Lower lobe of right lung (tissue), 2 donors: ENCODE measurements around the gene TEAD4. TPM values are rescaled to one million over a fixed set of nuclear protein-coding genes. Genes with fewer than 3 reads are reported as not detected.

Source experiments
- ATAC-seq, 2 donors: fragments of 200-7000 bp; cut with Tn5 transposase; one replicate each; pipeline ENCODE4 v1.9.1; 2020 to 2022; ENCODE audit warnings: mild to moderate bottlenecking in 2 of 2, moderate library complexity in 2 of 2
- DNase-seq: peaks from one replicate; pipeline ENCODE4 v3.0.0-alpha.2; 2020
- H3K27ac ChIP-seq: fragments of 200-600 bp; one replicate; pipeline ENCODE4 v1.8.0; 2022
- H3K27me3 ChIP-seq: fragments of 200-600 bp; one replicate; pipeline ENCODE4 v1.8.0; 2022; ENCODE audit warnings: low read depth
- H3K36me3 ChIP-seq: fragments of 200-600 bp; one replicate; pipeline ENCODE4 v1.8.0; 2022; ENCODE audit warnings: mild to moderate bottlenecking
- H3K4me1 ChIP-seq: fragments of 200-600 bp; one replicate; pipeline ENCODE4 v1.8.0; 2022
- H3K4me3 ChIP-seq: fragments of 200-600 bp; one replicate; pipeline ENCODE4 v1.8.0; 2022; ENCODE audit warnings: mild to moderate bottlenecking
- H3K9me3 ChIP-seq: fragments of 200-600 bp; one replicate; pipeline ENCODE4 v1.8.0; 2022
- intact Hi-C: fragments of 100-400 bp; cut with DNase I; formaldehyde crosslinking; loops from one replicate; pipeline ENCODE4 v1.11.0; 2022
- total RNA-seq: library from RNA; stranded (reverse); fragmentation: NEBNext Ultra II Directional; extraction: Animal tissue kit (Norgen Biotek cat#: 25700); gene quantifications from one replicate; pipeline ENCODE4 v1.2.1, GENCODE V29; 2021
- TF ChIP-seq, protein P1 (sequence below): fragments of 200-600 bp; IDR thresholded peaks from one replicate; pipeline ENCODE4 v1.8.0; 2022; ENCODE audit warnings: antibody characterized with exemption, mild to moderate bottlenecking
- donor health status: DM: no; HTN: yes; CAD: no; lungs with severe emphysema.

TEAD4 gene
- total RNA-seq, 1 donor from 2014 or later = 27.3 TPM

- no peaks in the 10 kb centered on the region for H3K27me3 ChIP-seq
- intact Hi-C loops = no loop called here
- H3K4me3 ChIP-seq = no peak overlapping the region
- TF ChIP-seq, protein P1, sequence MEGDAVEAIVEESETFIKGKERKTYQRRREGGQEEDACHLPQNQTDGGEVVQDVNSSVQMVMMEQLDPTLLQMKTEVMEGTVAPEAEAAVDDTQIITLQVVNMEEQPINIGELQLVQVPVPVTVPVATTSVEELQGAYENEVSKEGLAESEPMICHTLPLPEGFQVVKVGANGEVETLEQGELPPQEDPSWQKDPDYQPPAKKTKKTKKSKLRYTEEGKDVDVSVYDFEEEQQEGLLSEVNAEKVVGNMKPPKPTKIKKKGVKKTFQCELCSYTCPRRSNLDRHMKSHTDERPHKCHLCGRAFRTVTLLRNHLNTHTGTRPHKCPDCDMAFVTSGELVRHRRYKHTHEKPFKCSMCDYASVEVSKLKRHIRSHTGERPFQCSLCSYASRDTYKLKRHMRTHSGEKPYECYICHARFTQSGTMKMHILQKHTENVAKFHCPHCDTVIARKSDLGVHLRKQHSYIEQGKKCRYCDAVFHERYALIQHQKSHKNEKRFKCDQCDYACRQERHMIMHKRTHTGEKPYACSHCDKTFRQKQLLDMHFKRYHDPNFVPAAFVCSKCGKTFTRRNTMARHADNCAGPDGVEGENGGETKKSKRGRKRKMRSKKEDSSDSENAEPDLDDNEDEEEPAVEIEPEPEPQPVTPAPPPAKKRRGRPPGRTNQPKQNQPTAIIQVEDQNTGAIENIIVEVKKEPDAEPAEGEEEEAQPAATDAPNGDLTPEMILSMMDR = no peak
- no peaks in the 10 kb centered on the region for H3K9me3 ChIP-seq
- H3K27ac ChIP-seq = no peak overlapping the region
- H3K36me3 ChIP-seq = peaks cover 41% of the 10 kb centered on the region
- H3K4me1 ChIP-seq = peaks cover 11% of the 10 kb centered on the region
- ATAC-seq = no peak
- DNase-seq = no peak
Measured at GRCh38 chr12:3035815-3036702, 76.9 kb downstream of the TEAD4 start.

DNA sequence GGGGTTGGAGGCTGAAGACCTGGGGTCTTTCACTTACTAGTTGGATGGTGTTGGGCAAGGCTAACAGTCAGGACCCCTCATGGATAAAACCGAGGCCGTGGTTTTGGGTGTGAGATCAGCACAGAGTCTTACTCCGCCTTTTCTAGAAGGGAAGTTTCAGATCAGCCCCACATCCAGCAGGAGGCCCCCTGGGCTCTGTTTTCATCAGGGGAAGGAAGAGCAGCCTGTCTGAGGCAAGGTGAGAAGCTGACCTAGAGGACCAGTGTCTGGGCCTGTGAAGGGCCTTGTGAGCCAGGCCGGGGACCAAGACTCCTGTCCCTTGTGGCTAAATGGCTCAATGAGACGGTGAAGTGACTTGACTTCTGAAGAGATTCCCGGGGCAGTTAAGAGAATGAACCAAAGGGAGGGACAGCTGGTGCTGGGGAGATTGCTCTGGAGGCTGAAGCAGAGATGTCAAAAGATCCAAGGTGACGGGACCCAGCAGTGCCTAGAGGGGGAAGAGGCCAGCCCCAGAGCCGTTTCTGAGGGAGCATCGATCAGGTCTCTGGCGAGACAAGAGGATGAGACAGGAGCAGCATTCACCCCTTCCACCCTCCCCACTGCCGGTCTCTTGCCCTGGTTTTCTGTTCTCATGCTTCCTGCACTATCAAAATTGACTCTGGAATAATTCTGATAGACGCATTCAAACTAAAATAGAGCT, 77.9 kb downstream of the TEAD4 start:
- DNase-seq = no peak
- no peak overlapping the region for H3K4me3 ChIP-seq
- H3K4me1 ChIP-seq = peaks cover 11% of the 10 kb centered on the region
- H3K36me3 ChIP-seq = peaks cover 34% of the 10 kb centered on the region
- H3K27me3 ChIP-seq = no peaks in the 10 kb centered on the region
- no peaks in the 10 kb centered on the region for H3K9me3 ChIP-seq
- H3K27ac ChIP-seq = no peak overlapping the region
- TF ChIP-seq, protein P1 = no peak
- intact Hi-C loops = no loop called here
- ATAC-seq = no peak

DNA sequence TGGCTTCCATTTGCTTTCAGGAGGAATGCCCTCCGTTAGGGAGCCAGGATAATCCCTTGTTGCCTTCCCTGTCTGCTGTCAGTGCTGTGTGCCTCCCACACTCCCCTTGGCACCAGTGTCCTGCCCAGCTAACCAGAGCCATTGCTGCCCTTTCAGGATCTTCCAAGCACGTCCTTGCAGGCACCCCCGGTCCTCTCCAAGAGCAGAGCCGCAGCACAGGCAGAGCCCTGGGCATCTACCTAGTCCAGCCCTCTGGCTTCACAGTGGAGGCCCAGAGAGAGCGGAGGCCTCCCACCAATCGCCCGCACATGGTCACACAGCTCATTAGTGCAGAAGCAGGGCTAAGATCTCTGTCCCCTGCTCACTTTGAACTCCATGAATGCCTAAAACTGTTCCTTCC, 79.0 kb downstream of the TEAD4 start:
- intact Hi-C loops = no loop called here
- TF ChIP-seq, protein P1 = no peak
- H3K36me3 ChIP-seq = peaks cover 32% of the 10 kb centered on the region
- H3K9me3 ChIP-seq = no peaks in the 10 kb centered on the region
- no peak overlapping the region for H3K4me3 ChIP-seq
- DNase-seq (no peak), ATAC-seq (no peak)
- peaks cover 3% of the 10 kb centered on the region for H3K27me3 ChIP-seq
- H3K4me1 ChIP-seq = peaks cover 9% of the 10 kb centered on the region
- no peak overlapping the region for H3K27ac ChIP-seq

DNA sequence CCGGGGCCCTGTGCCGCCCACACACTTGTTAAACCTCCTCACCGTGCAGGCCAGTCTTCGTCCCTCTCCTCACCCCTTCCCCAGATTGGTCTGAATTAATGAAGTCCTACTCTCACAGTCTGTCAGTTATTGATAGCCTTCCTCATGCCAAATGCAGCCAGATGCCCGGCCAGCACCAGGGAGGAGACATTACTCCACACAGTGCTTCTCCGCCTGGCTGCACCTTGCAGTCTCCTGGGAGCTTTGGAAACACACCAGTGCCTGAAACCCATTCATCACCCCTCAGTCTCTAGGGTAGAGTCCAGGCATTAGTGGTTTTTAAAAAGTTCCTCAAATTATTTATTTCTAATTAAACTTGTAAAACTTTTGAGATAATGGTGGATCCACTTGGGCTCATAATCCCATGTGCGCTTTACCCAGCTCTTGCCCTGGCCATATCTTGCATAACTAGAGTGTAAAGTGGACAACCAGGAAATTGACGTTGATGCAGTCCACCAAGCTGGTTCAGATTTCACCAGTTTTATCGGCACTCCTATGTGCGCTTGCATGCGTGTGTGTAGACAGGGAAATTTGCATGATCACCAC, 79.8 kb downstream of the TEAD4 start:
- Histone ChIP-seq H3K27ac (no peak overlapping the region), H3K27me3 (peaks cover 3% of the 10 kb centered on the region), H3K4me3 (no peak overlapping the region), H3K9me3 (no peaks in the 10 kb centered on the region), H3K4me1 (peaks cover under 1% of the 10 kb centered on the region), H3K36me3 (peaks cover 32% of the 10 kb centered on the region)
- intact Hi-C loops = no loop called here
- DNase-seq (no peak), ATAC-seq (no peak)
- TF ChIP-seq, protein P1 = no peak

GRCh38 chr12:3040026-3040656, 80.9 kb downstream of the TEAD4 start:
- TF ChIP-seq, protein P1 = no peak
- H3K36me3 ChIP-seq = peaks cover 32% of the 10 kb centered on the region
- ATAC-seq = no peak
- no peaks in the 10 kb centered on the region for H3K9me3 ChIP-seq
- peaks cover 3% of the 10 kb centered on the region for H3K27me3 ChIP-seq
- no peak overlapping the region for H3K27ac ChIP-seq
- no peaks in the 10 kb centered on the region for H3K4me1 ChIP-seq
- no peak for DNase-seq
- intact Hi-C loops = no loop called here
- no peak overlapping the region for H3K4me3 ChIP-seq
